Choroid plexus epithelial cell (primary cell): ENCODE measurements around the gene SGPL1.

Experiments used
- DNase-seq: peaks from one replicate; pipeline ENCODE4 v3.0.0-alpha.2; 2010; ENCODE audit warnings: low read depth
- H3K4me3 ChIP-seq: 2 replicates; pipeline ENCODE4 v1.5.1; 2011; ENCODE audit warnings: low read depth, mild to moderate bottlenecking, control low read depth, low read length, moderate library complexity
- TF ChIP-seq, protein P1 (sequence below): conservative IDR thresholded peaks from 2 replicates; pipeline ENCODE4 v1.5.1; 2011; ENCODE audit warnings: low read depth, mild to moderate bottlenecking, control low read depth, inconsistent platforms, low read length, moderate library complexity

The SGPL1 gene

GRCh38 chr10:70828923-70829322 is 13.2 kb downstream of the SGPL1 start:
- H3K4me3 ChIP-seq: no peak overlapping the region
- TF ChIP-seq, protein P1, sequence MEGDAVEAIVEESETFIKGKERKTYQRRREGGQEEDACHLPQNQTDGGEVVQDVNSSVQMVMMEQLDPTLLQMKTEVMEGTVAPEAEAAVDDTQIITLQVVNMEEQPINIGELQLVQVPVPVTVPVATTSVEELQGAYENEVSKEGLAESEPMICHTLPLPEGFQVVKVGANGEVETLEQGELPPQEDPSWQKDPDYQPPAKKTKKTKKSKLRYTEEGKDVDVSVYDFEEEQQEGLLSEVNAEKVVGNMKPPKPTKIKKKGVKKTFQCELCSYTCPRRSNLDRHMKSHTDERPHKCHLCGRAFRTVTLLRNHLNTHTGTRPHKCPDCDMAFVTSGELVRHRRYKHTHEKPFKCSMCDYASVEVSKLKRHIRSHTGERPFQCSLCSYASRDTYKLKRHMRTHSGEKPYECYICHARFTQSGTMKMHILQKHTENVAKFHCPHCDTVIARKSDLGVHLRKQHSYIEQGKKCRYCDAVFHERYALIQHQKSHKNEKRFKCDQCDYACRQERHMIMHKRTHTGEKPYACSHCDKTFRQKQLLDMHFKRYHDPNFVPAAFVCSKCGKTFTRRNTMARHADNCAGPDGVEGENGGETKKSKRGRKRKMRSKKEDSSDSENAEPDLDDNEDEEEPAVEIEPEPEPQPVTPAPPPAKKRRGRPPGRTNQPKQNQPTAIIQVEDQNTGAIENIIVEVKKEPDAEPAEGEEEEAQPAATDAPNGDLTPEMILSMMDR: no peak
- no peak for DNase-seq

DNA sequence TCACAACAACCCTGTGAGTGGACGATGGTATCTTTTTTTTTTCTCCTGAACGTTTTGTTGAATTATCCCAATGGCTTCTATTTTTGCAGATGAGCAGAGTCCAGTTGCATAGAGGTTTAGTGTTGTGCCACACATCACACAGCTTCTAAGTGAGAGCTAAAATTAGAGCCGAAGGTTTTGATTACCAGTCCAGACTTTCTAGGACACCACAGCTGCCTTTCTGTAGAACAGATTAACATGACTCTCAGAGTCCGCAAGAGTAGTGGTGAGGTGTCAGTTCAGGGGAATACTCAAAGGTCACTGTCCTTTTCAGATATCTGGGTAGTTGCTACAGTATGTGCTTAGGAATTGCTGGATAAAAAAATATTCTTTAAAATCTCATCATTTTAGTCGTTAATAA is 13.8 kb downstream of the SGPL1 start:
- TF ChIP-seq, protein P1: no peak
- DNase-seq: no peak
- no peak overlapping the region for H3K4me3 ChIP-seq

GRCh38 chr10:70830164-70830563 is 14.4 kb downstream of the SGPL1 start:
- TF ChIP-seq, protein P1: no peak
- no peak overlapping the region for H3K4me3 ChIP-seq
- no peak for DNase-seq

- DNase-seq: no peak
- no peak overlapping the region for H3K4me3 ChIP-seq
- TF ChIP-seq, protein P1: no peak
Observed at GRCh38 chr10:70832221-70832620, 16.5 kb downstream of the SGPL1 start.

GRCh38 chr10:70832852-70833528 is 17.2 kb downstream of the SGPL1 start:
- TF ChIP-seq, protein P1: no peak
- no peak overlapping the region for H3K4me3 ChIP-seq
- DNase-seq: peak; percentile 91

- TF ChIP-seq, protein P1: no peak
- DNase-seq: no peak
- H3K4me3 ChIP-seq: no peak overlapping the region
Observed at GRCh38 chr10:70833601-70834000, 17.9 kb downstream of the SGPL1 start.

GRCh38 chr10:70834021-70834420 is 18.3 kb downstream of the SGPL1 start:
- H3K4me3 ChIP-seq: no peak overlapping the region
- TF ChIP-seq, protein P1: no peak
- peak; percentile 27 for DNase-seq
